Measurements from ENCODE around the gene RAB34.

GRCh38 chr17:28689011-28689410 is 28.7 kb downstream of the RAB34 start:
- no peak for TF ChIP-seq CTCF (IDR thresholded peaks at IDR 0.05; ENCODE audit: insufficient read depth, low read depth, low read length)
- TF ChIP-seq EZH2 (IDR thresholded peaks at IDR 0.05; ENCODE audit: insufficient read depth, low read length) = no peak
